DOHH2 (cell line): ENCODE data around the gene PSORS1C2.
A peak's percentile ranks its signal among the peaks of the same experiment; 100 is the strongest.
"Not testable (repeated sequence)": the region's sequence is repeated elsewhere in the genome, so short reads cannot be mapped to it uniquely, and the experiment has no call there.

Source experiments
- H3F3A ChIP-seq: fragments of 200-600 bp; sonication (generic), shearing (Covaris generic); 2 replicates; pipeline ENCODE4 v1.6.0; 2016; ENCODE audit warnings: antibody characterized with exemption, mild to moderate bottlenecking; ENCODE audit not compliant: control insufficient read depth, insufficient read depth
- H3K27ac ChIP-seq: fragments of 200-600 bp; sonication (generic); 2 replicates; pipeline ENCODE4 v1.5.1; 2014; ENCODE audit warnings: low read depth, mild to moderate bottlenecking, low read length, moderate library complexity
- H3K27me3 ChIP-seq: fragments of 200-600 bp; sonication (generic); 2 replicates; pipeline ENCODE4 v1.6.1; 2014; ENCODE audit warnings: mild to moderate bottlenecking, low read length, mixed read lengths; ENCODE audit not compliant: control insufficient read depth
- H3K36me3 ChIP-seq: fragments of 200-600 bp; sonication (generic); 2 replicates; pipeline ENCODE4 v1.6.1; 2014; ENCODE audit warnings: mild to moderate bottlenecking, low read length, moderate library complexity, mixed read lengths; ENCODE audit not compliant: control insufficient read depth
- H3K4me1 ChIP-seq: fragments of 200-600 bp; sonication (generic); 2 replicates; pipeline ENCODE4 v1.6.1; 2014; ENCODE audit warnings: mild to moderate bottlenecking, low read length, mixed read lengths; ENCODE audit not compliant: control insufficient read depth
- H3K4me2 ChIP-seq: fragments of 200-600 bp; sonication (generic); 2 replicates; pipeline ENCODE4 v1.6.0; 2014; ENCODE audit warnings: mild to moderate bottlenecking, low read length, moderate library complexity
- H3K4me3 ChIP-seq: fragments of 200-600 bp; sonication (generic); 2 replicates; pipeline ENCODE4 v1.5.1; 2014; ENCODE audit warnings: mild to moderate bottlenecking, low read length, mixed read lengths
- H3K79me2 ChIP-seq: fragments of 200-600 bp; sonication (generic); 2 replicates; pipeline ENCODE4 v1.6.1; 2014; ENCODE audit warnings: mild to moderate bottlenecking, low read length, mixed read lengths; ENCODE audit not compliant: control insufficient read depth
- H3K9me2 ChIP-seq: fragments of 200-600 bp; sonication (generic); replicated peaks from 2 replicates; pipeline ENCODE4 v1.6.1; 2014; ENCODE audit warnings: mild to moderate bottlenecking, low read length, mixed read lengths; ENCODE audit not compliant: control insufficient read depth
- H3K9me3 ChIP-seq: fragments of 200-600 bp; sonication (generic); 2 replicates; pipeline ENCODE4 v1.6.1; 2014; ENCODE audit warnings: antibody characterized with exemption, low read length, mixed read lengths; ENCODE audit not compliant: control insufficient read depth, insufficient read depth
- H4K20me1 ChIP-seq: fragments of 200-600 bp; sonication (generic); 2 replicates; pipeline ENCODE4 v1.6.0; 2014; ENCODE audit warnings: low read depth, mild to moderate bottlenecking, antibody characterized with exemption, low read length, moderate library complexity; ENCODE audit not compliant: control insufficient read depth, insufficient read depth
- EZH2phosphoT487 ChIP-seq: fragments of 200-600 bp; sonication (generic); IDR thresholded peaks from 2 replicates; pipeline ENCODE4 v1.6.1; 2017; ENCODE audit warnings: borderline replicate concordance, mild to moderate bottlenecking, antibody characterized with exemption, low read length, moderate library complexity, mixed read lengths
- TF ChIP-seq, protein P1 (sequence below): fragments of 200-600 bp; sonication (generic); IDR thresholded peaks from one replicate; pipeline ENCODE4 v1.5.1; 2014; ENCODE audit warnings: antibody characterized with exemption, mild to moderate bottlenecking, low read depth, low read length; ENCODE audit not compliant: poor library complexity, severe bottlenecking

Gene PSORS1C2

GRCh38 chr6:31168606-31169005, 29.7 kb upstream of the PSORS1C2 start:
- H3K36me3 ChIP-seq, result peaks cover 6% of the 10 kb centered on the region
- H3K79me2 ChIP-seq, result no peaks in the 10 kb centered on the region
- H3K9me3 ChIP-seq, result no peaks in the 10 kb centered on the region
- no peaks in the 10 kb centered on the region for H3K9me2 ChIP-seq
- no peak overlapping the region for H3K4me2 ChIP-seq
- H3K27me3 ChIP-seq, result no peaks in the 10 kb centered on the region
- H3K27ac ChIP-seq, result no peak overlapping the region
- no peaks in the 10 kb centered on the region for H3F3A ChIP-seq
- H4K20me1 ChIP-seq, result 0 out of 2 replicates have a peak, but pooled peaks cover 3% of the 10 kb centered on the region
- peaks cover 14% of the 10 kb centered on the region for H3K4me1 ChIP-seq
- no peak overlapping the region for H3K4me3 ChIP-seq
- TF ChIP-seq EZH2phosphoT487, result no peak
- TF ChIP-seq, protein P1, sequence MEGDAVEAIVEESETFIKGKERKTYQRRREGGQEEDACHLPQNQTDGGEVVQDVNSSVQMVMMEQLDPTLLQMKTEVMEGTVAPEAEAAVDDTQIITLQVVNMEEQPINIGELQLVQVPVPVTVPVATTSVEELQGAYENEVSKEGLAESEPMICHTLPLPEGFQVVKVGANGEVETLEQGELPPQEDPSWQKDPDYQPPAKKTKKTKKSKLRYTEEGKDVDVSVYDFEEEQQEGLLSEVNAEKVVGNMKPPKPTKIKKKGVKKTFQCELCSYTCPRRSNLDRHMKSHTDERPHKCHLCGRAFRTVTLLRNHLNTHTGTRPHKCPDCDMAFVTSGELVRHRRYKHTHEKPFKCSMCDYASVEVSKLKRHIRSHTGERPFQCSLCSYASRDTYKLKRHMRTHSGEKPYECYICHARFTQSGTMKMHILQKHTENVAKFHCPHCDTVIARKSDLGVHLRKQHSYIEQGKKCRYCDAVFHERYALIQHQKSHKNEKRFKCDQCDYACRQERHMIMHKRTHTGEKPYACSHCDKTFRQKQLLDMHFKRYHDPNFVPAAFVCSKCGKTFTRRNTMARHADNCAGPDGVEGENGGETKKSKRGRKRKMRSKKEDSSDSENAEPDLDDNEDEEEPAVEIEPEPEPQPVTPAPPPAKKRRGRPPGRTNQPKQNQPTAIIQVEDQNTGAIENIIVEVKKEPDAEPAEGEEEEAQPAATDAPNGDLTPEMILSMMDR, result no peak

- Histone ChIP-seq H3K27ac (no peak overlapping the region), H3K4me3 (no peak overlapping the region), H3K9me2 (no peaks in the 10 kb centered on the region), H3K27me3 (no peaks in the 10 kb centered on the region), H3F3A (no peaks in the 10 kb centered on the region), H3K4me2 (no peak overlapping the region), H3K4me1 (peaks cover 24% of the 10 kb centered on the region), H4K20me1 (0 out of 2 replicates have a peak, but pooled peaks cover 5% of the 10 kb centered on the region), H3K36me3 (peaks cover 32% of the 10 kb centered on the region), H3K9me3 (no peaks in the 10 kb centered on the region), H3K79me2 (peaks cover 15% of the 10 kb centered on the region)
- no peak for TF ChIP-seq EZH2phosphoT487
- TF ChIP-seq, protein P1, result no peak
Observed at GRCh38 chr6:31165986-31166385, 27.1 kb upstream of the PSORS1C2 start.

GRCh38 chr6:31165064-31165832, 26.4 kb upstream of the PSORS1C2 start:
- H3F3A ChIP-seq, H3K9me2 ChIP-seq, H3K27ac ChIP-seq, H4K20me1 ChIP-seq, H3K27me3 ChIP-seq, H3K9me3 ChIP-seq, H3K4me3 ChIP-seq: not testable (repeated sequence)
- Histone ChIP-seq H3K79me2 (peaks cover 19% of the 10 kb centered on the region), H3K4me1 (peaks cover 28% of the 10 kb centered on the region), H3K4me2 (peak overlapping the region; percentile 31), H3K36me3 (peaks cover 36% of the 10 kb centered on the region)

DNA sequence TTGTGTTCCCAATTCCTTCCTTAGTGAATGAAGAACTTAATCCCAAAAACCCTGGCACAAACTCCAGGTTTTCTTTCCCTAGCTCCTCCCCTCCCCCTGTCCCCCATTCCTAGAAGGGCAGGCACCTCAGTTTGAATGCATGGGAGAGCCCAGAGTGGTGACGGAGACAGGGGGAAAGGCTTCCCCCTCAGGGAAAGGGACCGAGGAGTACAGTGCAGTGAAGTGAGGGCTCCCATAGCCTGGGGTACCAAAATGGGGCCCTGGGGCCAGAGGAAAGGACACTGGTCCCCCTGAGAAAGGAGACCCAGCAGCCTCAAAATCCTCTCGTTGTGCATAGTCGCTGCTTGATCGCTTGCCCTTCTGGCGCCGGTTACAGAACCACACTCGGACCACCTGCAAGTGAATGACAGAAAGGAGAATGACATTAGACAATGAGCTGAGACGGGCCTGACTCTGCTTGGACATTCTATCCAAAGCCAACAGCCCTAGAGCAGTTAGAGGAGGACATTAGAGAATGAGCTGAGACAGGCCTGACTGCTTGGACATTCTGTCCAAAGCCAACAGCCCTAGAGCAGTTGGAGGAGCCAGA, 25.7 kb upstream of the PSORS1C2 start:
- H3K4me1 ChIP-seq, result peaks cover 35% of the 10 kb centered on the region
- peaks cover 43% of the 10 kb centered on the region for H3K36me3 ChIP-seq
- not testable (repeated sequence) for H3K9me2 ChIP-seq, H3K4me3 ChIP-seq, H3F3A ChIP-seq, H4K20me1 ChIP-seq, H3K27ac ChIP-seq, H3K27me3 ChIP-seq, H3K9me3 ChIP-seq
- peak overlapping the region; percentile 31 for H3K4me2 ChIP-seq
- H3K79me2 ChIP-seq, result peaks cover 25% of the 10 kb centered on the region
